ENCODE results near the gene PPFIA3.

GRCh38 chr19:49119411-49120324, at the start of gene PPFIA3:
- TF ChIP-seq CTCF (IDR thresholded peaks at IDR 0.05; ENCODE audit: borderline replicate concordance, extremely low read depth, low read length, poor library complexity, severe bottlenecking): no peak
- no peak for TF ChIP-seq EZH2 (IDR thresholded peaks at IDR 0.05; ENCODE audit: borderline replicate concordance, low read depth, low read length, severe bottlenecking)
